Mesothelial cell of epicardium (in vitro differentiated cells): ENCODE results near the gene KLHDC8B. TPM values are rescaled to one million over a fixed set of nuclear protein-coding genes. Genes with fewer than 3 reads are reported as not detected.

Experiments
- DNase-seq, 2 experiments: peaks; one replicate each; pipeline ENCODE4 v3.0.0; 2021; ENCODE audit warnings: low spot score in 2 of 2; ENCODE audit not compliant: unreplicated experiment in 2 of 2
- H3K27ac Mint-ChIP-seq: 2 replicates; pipeline ENCODE4 v1.8.0; 2021; ENCODE audit warnings: mixed read lengths
- H3K27me3 Mint-ChIP-seq: 2 replicates; pipeline ENCODE4 v1.8.0; 2021; ENCODE audit warnings: low read depth, mixed read lengths
- H3K36me3 Mint-ChIP-seq: 2 replicates; pipeline ENCODE4 v1.8.0; 2021; ENCODE audit warnings: mixed read lengths
- H3K4me1 Mint-ChIP-seq: 2 replicates; pipeline ENCODE4 v1.8.0; 2021; ENCODE audit warnings: mixed read lengths
- H3K4me3 Mint-ChIP-seq: 2 replicates; pipeline ENCODE4 v1.8.0; 2021; ENCODE audit warnings: mild to moderate bottlenecking, moderate library complexity, mixed read lengths
- H3K9me3 Mint-ChIP-seq: 2 replicates; pipeline ENCODE4 v1.8.0; 2021; ENCODE audit warnings: mixed read lengths
- CTCF ChIP-seq: fragments of 200-600 bp; sonication (generic); IDR thresholded peaks from one replicate; pipeline ENCODE4 v1.5.0; 2021; ENCODE audit warnings: antibody characterized with exemption; ENCODE audit not compliant: unreplicated experiment
- total RNA-seq: library from RNA; stranded (reverse); gene quantifications from 3 replicates; pipeline ENCODE4 v1.2.1, GENCODE V29; 2021

The KLHDC8B gene
- total RNA-seq, 1 donor from 2014 or later = 55.5 TPM

- Mint-ChIP-seq H3K27me3 (peaks cover 2% of the 10 kb centered on the region), H3K9me3 (no peaks in the 10 kb centered on the region), H3K27ac (no peak overlapping the region), H3K36me3 (no peaks in the 10 kb centered on the region), H3K4me3 (no peak overlapping the region), H3K4me1 (no peaks in the 10 kb centered on the region)
- no peak for TF ChIP-seq CTCF
- DNase-seq = no peak
Observed at GRCh38 chr3:49148159-49148558, 23.2 kb upstream of the KLHDC8B start.

GRCh38 chr3:49151610-49152009, 19.8 kb upstream of the KLHDC8B start:
- H3K27ac Mint-ChIP-seq = no peak overlapping the region
- TF ChIP-seq CTCF = no peak

GRCh38 chr3:49153349-49153912, 18.0 kb upstream of the KLHDC8B start:
- no peak for DNase-seq
- no peak for TF ChIP-seq CTCF
- Mint-ChIP-seq H3K27ac (no peak overlapping the region), H3K9me3 (no peaks in the 10 kb centered on the region), H3K4me3 (no peak overlapping the region), H3K4me1 (no peaks in the 10 kb centered on the region), H3K27me3 (no peaks in the 10 kb centered on the region), H3K36me3 (no peaks in the 10 kb centered on the region)

More at GRCh38 chr3:49151610-49152009, 19.8 kb upstream of the KLHDC8B start:
- Mint-ChIP-seq H3K27me3 (peaks cover 2% of the 10 kb centered on the region), H3K4me3 (no peak overlapping the region), H3K9me3 (no peaks in the 10 kb centered on the region), H3K36me3 (no peaks in the 10 kb centered on the region), H3K4me1 (no peaks in the 10 kb centered on the region)
- DNase-seq = no peak

GRCh38 chr3:49157289-49157688, 14.1 kb upstream of the KLHDC8B start:
- H3K9me3 Mint-ChIP-seq = no peaks in the 10 kb centered on the region
- no peaks in the 10 kb centered on the region for H3K27me3 Mint-ChIP-seq
- H3K4me3 Mint-ChIP-seq = no peak overlapping the region
- H3K4me1 Mint-ChIP-seq = no peaks in the 10 kb centered on the region
- H3K27ac Mint-ChIP-seq = no peak overlapping the region
- no peak for TF ChIP-seq CTCF
- no peak for DNase-seq
- H3K36me3 Mint-ChIP-seq = peaks cover 6% of the 10 kb centered on the region

GRCh38 chr3:49158103-49158709, 13.2 kb upstream of the KLHDC8B start:
- no peaks in the 10 kb centered on the region for H3K9me3 Mint-ChIP-seq
- no peak overlapping the region for H3K4me3 Mint-ChIP-seq
- H3K36me3 Mint-ChIP-seq = peaks cover 6% of the 10 kb centered on the region
- no peak overlapping the region for H3K27ac Mint-ChIP-seq
- TF ChIP-seq CTCF = no peak
- no peaks in the 10 kb centered on the region for H3K27me3 Mint-ChIP-seq
- H3K4me1 Mint-ChIP-seq = no peaks in the 10 kb centered on the region
- no peak for DNase-seq
